BLaER1 treated with 17β-estradiol and CSF1 and Interleukin-3, amounts not matched to agents 10 nM and 100 nM (cell line): ENCODE data around the gene PRKAB2.
A peak's percentile ranks its signal among the peaks of the same experiment; 100 is the strongest.

Experiments
- H3K27ac ChIP-seq, 11 experiments: shearing (Covaris generic); formaldehyde crosslinking; 2 replicates each; pipeline ENCODE4 v1.8.1; 2022
- H3K27me3 ChIP-seq, 11 experiments: shearing (Covaris generic); formaldehyde crosslinking; 2 replicates each; pipeline ENCODE4 v1.8.1; 2022
- H3K36me3 ChIP-seq, 11 experiments: shearing (Covaris generic); formaldehyde crosslinking; 2 replicates each; pipeline ENCODE4 v1.8.1; 2022
- H3K4me1 ChIP-seq, 10 experiments: shearing (Covaris generic); formaldehyde crosslinking; 2 replicates each; pipeline ENCODE4 v1.8.1; 2022
- H3K4me2 ChIP-seq, 11 experiments: shearing (Covaris generic); formaldehyde crosslinking; 2 replicates each; pipeline ENCODE4 v1.8.1; 2022
- H3K4me3 ChIP-seq, 10 experiments: shearing (Covaris generic); formaldehyde crosslinking; 2 replicates each; pipeline ENCODE4 v1.8.1; 2022
- H3K9ac ChIP-seq, 11 experiments: shearing (Covaris generic); formaldehyde crosslinking; 2 replicates each; pipeline ENCODE4 v1.8.1; 2022
- H3K9me3 ChIP-seq, 11 experiments: shearing (Covaris generic); formaldehyde crosslinking; replicated peaks in 1 of 11; 2 replicates each; pipeline ENCODE4 v1.8.1; 2022
- H4K20me1 ChIP-seq, 11 experiments: shearing (Covaris generic); formaldehyde crosslinking; 2 replicates each; pipeline ENCODE4 v1.8.1; 2022
- Cebpa-rat ChIP-seq, 11 experiments: shearing (Covaris generic); IDR thresholded peaks; 2 replicates each; pipeline ENCODE4 v1.8.1; 2022

The PRKAB2 gene, protein sequence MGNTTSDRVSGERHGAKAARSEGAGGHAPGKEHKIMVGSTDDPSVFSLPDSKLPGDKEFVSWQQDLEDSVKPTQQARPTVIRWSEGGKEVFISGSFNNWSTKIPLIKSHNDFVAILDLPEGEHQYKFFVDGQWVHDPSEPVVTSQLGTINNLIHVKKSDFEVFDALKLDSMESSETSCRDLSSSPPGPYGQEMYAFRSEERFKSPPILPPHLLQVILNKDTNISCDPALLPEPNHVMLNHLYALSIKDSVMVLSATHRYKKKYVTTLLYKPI

DNA sequence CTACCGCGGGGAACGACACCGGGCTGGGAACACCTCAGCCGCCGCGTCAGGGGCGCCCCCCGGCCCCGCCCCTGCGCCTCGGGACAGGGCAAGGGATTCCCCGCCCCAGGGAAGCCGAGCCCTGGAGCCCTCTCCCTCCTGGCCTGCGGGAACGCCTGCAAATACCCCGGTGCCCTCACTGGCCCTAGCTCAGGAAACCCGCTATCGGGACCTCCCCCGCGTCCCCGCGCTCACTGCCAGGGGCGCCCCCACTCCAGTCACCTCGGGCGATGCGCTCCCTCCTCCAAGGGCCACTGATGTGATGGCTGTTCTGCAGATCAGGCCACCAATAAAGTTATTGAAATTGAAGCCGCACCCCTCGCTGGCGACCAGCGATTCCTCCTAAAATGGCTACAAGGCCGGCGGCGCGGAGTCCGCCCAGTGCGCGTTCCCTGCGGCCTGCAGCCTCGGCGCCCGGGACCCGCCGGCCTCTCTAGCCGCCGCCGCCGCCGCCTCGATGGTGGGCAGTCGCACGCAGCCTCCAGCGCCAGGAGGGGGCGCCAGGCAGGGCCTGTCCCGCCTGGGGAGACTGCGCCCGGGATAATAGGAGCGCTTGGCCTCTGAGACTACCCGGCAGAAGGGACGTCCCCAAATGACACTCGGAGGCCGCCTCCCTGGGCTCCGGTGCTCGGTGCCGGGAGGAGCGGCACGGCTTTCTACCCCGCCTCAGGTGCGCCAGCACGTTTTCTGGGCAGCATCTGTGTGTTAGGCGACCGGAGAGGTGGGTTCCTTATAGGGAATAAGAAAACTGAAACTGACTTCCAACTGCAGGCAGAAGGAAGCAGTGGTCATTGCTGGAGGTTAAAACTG lies at the start of gene PRKAB2:
Gene PRKAB2, minus strand, starts transcription at position 303 of the 849 bp plus-strand sequence. CDS start 326 bp downstream, outside the sequence.
- H3K27ac ChIP-seq, result peak within 1 kb of the TSS; percentile 82 to 93 (median 91)
- H3K4me2 ChIP-seq, result peak within 1 kb of the TSS; percentile 89 to 98 (median 91)
- H3K4me3 ChIP-seq, result peak within 1 kb of the TSS; percentile 91 to 99 (median 96)
- H4K20me1 ChIP-seq, result no peaks in the 10 kb centered on the region; a peak in 1 of 22 replicates
- peaks cover 3 to 20% (median 6%) of the 10 kb centered on the region in 11 experiments; a peak in 19 of 22 replicates for H3K36me3 ChIP-seq
- H3K9me3 ChIP-seq, result no peaks in the 10 kb centered on the region
- H3K4me1 ChIP-seq, result peaks cover 24 to 34% (median 30%) of the 10 kb centered on the region in 10 experiments
- TF ChIP-seq Cebpa-rat (IDR thresholded peaks at IDR 0.05), result no peak
- peak within 1 kb of the TSS; percentile 84 to 90 (median 88) for H3K9ac ChIP-seq
- no peaks in the 10 kb centered on the region for H3K27me3 ChIP-seq

DNA sequence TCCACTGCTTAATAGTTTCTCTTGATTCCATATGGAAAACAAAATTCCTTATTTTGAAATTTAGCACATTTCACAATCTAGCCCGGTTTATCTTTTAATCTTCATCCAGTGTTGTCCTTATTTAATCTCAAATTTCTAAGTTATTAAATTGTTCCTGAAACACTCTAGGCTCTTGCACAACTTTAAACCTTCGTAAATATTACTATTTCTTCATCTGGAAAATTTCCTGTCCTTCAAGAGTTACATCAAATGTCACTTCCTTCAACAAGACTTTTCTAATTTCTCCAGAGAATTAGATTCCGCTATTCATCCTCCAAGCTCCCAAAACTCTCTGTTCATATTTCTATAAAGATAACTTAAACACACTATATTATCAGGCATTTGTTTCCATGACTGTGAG lies 46.3 kb upstream of the PRKAB2 start:
- H3K4me1 ChIP-seq, result peaks cover 8 to 18% (median 16%) of the 10 kb centered on the region in 10 experiments
- no peaks in the 10 kb centered on the region for H4K20me1 ChIP-seq
- H3K4me2 ChIP-seq, result no peak overlapping the region
- no peak overlapping the region for H3K9ac ChIP-seq
- no peak overlapping the region for H3K27ac ChIP-seq
- no peaks in the 10 kb centered on the region for H3K27me3 ChIP-seq
- H3K36me3 ChIP-seq, result no peaks in the 10 kb centered on the region
- no peak for TF ChIP-seq Cebpa-rat (IDR thresholded peaks at IDR 0.05)
- H3K9me3 ChIP-seq, result no peaks in the 10 kb centered on the region
- no peak overlapping the region for H3K4me3 ChIP-seq

DNA sequence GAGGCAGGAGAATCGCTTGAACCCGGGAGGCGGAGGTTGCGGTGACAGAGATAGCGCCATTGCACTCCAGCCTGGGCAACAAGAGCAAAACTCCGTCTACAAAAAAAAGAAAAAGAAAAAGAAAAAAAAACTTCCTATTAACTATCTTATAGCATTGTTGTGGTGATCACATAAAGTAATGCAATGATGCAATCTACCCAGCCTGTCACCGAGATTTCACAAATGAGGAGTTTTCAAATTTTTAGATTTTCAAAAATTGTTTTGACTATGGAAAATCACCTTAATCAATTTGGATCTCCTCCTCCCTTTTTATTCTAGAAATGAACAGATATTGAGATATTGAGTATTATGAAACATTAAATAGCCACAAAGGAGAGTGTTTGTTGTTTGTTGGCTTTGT lies 44.9 kb upstream of the PRKAB2 start:
- Histone ChIP-seq H3K36me3 (peaks cover 0 to 2% (median 0%) of the 10 kb centered on the region in 11 experiments; a peak in 2 of 22 replicates), H3K9me3 (no peaks in the 10 kb centered on the region), H3K27me3 (no peaks in the 10 kb centered on the region), H3K4me1 (peaks cover 8 to 19% (median 16%) of the 10 kb centered on the region in 10 experiments), H3K4me2 (no peak overlapping the region), H3K9ac (no peak overlapping the region), H3K27ac (no peak overlapping the region), H4K20me1 (no peaks in the 10 kb centered on the region), H3K4me3 (no peak overlapping the region)
- TF ChIP-seq Cebpa-rat (IDR thresholded peaks at IDR 0.05), result no peak

DNA sequence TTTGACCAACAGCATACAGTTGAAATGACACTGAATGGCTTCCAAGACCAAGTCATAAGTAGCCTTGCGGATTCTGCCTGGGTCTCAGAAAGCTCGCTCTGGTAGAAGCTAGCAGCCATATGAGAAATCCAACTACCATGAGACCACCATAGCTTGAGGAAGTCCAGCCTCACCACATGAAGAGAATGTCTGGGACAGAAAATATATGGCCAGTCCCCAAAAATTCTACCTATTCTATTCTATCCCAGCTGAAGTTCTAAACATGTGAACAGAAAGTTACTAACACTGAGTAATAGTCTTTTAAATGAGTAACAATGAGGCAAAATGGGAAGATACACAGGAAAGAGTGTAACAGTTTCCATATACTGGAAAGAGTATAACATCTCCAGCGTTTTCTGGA lies 43.9 kb upstream of the PRKAB2 start:
- peaks cover 8 to 19% (median 16%) of the 10 kb centered on the region in 10 experiments for H3K4me1 ChIP-seq
- H3K36me3 ChIP-seq, result peaks cover 0 to 8% (median 0%) of the 10 kb centered on the region in 11 experiments; a peak in 2 of 22 replicates
- H3K9ac ChIP-seq, result no peak overlapping the region
- H3K4me3 ChIP-seq, result no peak overlapping the region
- H3K27me3 ChIP-seq, result no peaks in the 10 kb centered on the region
- no peaks in the 10 kb centered on the region for H4K20me1 ChIP-seq
- no peak overlapping the region for H3K4me2 ChIP-seq
- TF ChIP-seq Cebpa-rat (IDR thresholded peaks at IDR 0.05), result no peak
- no peaks in the 10 kb centered on the region for H3K9me3 ChIP-seq
- no peak overlapping the region for H3K27ac ChIP-seq

DNA sequence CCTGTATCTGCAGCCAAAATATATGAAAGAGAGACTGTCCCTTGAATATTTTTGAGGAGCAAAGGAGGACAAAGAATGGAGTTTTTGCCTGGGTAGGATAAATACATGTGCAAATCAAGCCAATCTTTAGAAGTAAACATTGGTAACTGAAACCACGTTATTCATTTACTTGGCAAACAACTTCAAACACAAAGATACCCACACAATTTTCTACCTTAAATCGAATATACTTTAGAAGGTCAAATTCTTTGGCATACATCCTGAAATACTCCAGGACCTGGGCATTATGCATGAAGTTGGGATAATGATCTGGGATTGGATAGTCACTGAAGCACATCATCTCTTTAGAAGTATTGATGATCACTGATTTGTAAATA lies 43.3 kb upstream of the PRKAB2 start:
- Histone ChIP-seq H3K9me3 (no peaks in the 10 kb centered on the region), H3K27me3 (no peaks in the 10 kb centered on the region), H3K4me1 (peaks cover 8 to 19% (median 16%) of the 10 kb centered on the region in 10 experiments), H3K36me3 (peaks cover 0 to 8% (median 0%) of the 10 kb centered on the region in 11 experiments; a peak in 2 of 22 replicates), H3K4me2 (peak overlapping the region in 4 of 11 experiments; percentile 28 to 53 (median 46); a peak in 3 of 22 replicates), H3K4me3 (no peak overlapping the region), H3K9ac (no peak overlapping the region), H4K20me1 (no peaks in the 10 kb centered on the region), H3K27ac (no peak overlapping the region)
- TF ChIP-seq Cebpa-rat (IDR thresholded peaks at IDR 0.05), result no peak

DNA sequence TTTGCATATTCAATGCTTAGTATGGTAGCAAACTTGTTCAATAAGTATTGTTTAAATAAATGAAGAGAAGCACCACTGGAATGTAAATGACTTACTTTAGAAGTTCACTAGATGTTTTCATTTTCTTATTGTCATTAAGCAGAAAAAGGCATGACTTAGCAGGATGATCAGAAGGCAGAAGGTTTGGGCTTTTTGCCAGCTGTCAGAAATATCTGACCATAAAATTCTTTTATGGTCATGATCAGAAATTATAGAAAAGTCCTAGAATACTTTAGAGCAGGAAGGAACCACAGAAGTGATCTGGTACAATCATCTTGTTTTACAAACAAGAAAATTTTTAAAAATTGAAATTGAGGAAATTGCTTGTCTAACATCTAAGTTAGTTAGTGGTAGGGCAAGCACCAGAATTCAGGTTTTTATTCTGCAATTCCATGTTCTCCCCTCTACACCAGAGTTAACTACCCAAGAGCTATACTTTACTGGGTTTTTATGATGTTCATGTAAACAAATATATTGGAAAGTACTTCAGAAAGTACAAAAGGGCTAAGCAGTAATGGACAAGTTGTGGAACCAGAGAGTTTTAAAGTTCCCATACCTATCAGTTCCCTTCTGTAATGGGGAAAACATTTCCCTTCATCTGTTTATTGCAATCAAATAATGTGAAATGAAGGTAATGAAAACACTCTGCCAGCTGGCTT lies 42.7 kb upstream of the PRKAB2 start:
- Histone ChIP-seq H3K27ac (no peak overlapping the region), H3K4me2 (peak overlapping the region in 9 of 11 experiments; percentile 10 to 53 (median 42); a peak in 10 of 22 replicates), H4K20me1 (no peaks in the 10 kb centered on the region), H3K27me3 (no peaks in the 10 kb centered on the region), H3K9me3 (no peaks in the 10 kb centered on the region), H3K9ac (no peak overlapping the region), H3K36me3 (peaks cover 0 to 8% (median 0%) of the 10 kb centered on the region in 11 experiments; a peak in 2 of 22 replicates), H3K4me3 (no peak overlapping the region), H3K4me1 (peaks cover 8 to 19% (median 16%) of the 10 kb centered on the region in 10 experiments)
- TF ChIP-seq Cebpa-rat (IDR thresholded peaks at IDR 0.05), result no peak

DNA sequence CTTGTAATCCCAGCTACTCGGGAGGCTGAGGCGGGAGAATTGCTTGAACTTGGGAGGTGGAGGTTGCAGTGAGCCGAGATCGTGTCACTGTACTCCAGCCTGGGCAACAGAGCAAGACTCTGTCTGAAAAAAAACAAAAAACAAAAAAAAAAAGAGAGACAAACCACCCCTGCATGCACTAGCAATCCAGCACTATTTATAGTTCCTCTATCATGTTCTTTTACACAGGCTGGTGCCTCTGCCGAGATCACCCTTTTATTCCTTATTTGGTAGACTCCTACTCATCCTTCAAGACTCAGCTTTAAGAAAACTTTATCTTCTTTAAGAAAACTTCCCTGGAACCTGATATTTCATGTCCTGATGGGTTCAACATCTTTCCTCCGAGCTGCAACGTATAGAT lies 42.1 kb upstream of the PRKAB2 start:
- Histone ChIP-seq H3K27ac (no peak overlapping the region), H3K4me3 (no peak overlapping the region), H4K20me1 (no peaks in the 10 kb centered on the region), H3K9ac (no peak overlapping the region), H3K4me2 (peak overlapping the region; percentile 10 to 53 (median 43); a peak in 21 of 22 replicates), H3K27me3 (no peaks in the 10 kb centered on the region), H3K36me3 (peaks cover 0 to 8% (median 0%) of the 10 kb centered on the region in 11 experiments; a peak in 2 of 22 replicates), H3K4me1 (peaks cover 8 to 19% (median 16%) of the 10 kb centered on the region in 10 experiments), H3K9me3 (no peaks in the 10 kb centered on the region)
- TF ChIP-seq Cebpa-rat (IDR thresholded peaks at IDR 0.05), result no peak

DNA sequence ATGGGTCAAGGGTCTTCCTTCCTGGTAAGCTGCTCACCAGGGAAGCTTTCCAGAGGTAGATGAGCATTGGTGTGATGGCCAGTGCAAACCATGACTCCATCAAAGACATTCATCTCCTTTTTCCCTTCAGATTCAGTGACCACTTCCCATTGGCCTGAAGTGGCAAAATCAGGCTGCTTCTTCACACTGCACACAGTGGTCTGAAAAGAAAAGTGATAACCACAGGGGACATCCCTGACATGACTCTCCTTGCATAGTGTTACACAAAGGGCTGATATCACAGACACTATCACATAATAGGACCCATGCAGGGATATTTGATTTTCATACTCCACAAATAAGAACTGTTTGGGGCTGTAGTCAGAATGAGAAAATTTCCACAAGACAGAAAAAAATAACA lies 41.0 kb upstream of the PRKAB2 start:
- Histone ChIP-seq H4K20me1 (no peaks in the 10 kb centered on the region), H3K27ac (no peak overlapping the region), H3K4me2 (no peak overlapping the region), H3K4me1 (peaks cover 8 to 19% (median 16%) of the 10 kb centered on the region in 10 experiments), H3K9ac (no peak overlapping the region), H3K9me3 (peaks cover 0 to 4% (median 0%) of the 10 kb centered on the region in 11 experiments; a peak in 1 of 22 replicates), H3K27me3 (no peaks in the 10 kb centered on the region), H3K4me3 (no peak overlapping the region), H3K36me3 (peaks cover 0 to 8% (median 0%) of the 10 kb centered on the region in 11 experiments; a peak in 2 of 22 replicates)
- TF ChIP-seq Cebpa-rat (IDR thresholded peaks at IDR 0.05), result no peak
